ENCODE data around the gene METTL3.

METTL3 gene

GRCh38 chr14:21475767-21476522 lies 35.2 kb downstream of the METTL3 start:
- DNase-seq = no peak

DNA sequence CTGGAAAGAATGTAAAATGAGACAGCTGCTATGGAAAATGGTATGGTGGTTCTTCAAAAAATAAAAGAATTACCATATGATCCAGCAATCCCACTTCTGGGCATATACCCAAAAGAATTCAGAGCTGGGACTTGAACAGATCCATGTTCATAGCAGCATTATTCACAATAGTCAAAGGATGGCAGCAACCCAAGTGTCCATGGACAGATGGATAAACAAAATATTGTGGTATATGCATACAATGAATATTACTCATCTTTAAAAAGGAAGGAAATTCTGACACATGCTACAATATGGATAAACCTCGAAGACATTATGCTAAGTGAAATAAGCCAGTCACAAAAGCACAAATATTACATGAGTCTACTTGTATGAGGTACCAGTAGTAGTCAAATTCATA lies 43.5 kb downstream of the METTL3 start:
- DNase-seq = no peak

DNA sequence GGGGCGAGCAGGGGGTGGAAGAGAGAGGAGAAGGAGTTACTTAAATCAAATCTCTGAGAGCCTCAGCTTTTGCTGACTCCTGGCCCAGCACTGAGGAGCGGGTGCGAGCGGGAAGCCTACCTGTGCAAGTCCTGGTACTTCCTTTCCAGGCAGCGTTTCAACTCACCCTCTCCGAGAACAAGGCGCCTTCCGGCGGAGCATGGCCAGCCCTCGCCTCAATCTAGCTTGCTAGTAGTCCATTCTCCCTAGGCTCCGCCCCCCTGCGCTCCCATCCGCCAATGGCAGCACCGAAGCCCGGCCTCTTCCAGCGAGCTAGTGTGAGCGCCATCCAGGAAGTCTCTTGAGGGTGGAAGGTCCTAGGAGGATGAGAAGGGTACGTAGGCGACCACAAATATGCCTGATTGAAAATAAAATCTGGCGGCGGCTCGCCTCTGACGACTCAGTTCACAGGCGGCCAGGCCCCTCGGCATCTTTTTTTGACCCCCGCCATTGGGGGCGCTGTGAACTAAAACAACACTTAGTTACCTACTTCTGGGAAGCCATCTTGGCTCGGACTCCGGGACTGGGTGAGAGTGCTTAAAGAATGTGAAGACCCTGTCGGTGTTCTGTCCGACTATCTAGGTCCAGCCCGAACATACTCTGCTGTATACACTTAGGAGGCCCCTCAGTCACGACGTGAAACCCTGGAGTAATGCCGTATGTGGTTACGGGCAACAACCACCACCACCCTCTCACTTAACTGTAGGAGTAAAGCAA lies 55.0 kb downstream of the METTL3 start, which contains the start of gene CHD8:
TSS of gene CHD8 (minus strand) at position 212 of the 756 bp plus-strand sequence. CDS start 24,480 bp downstream, outside the sequence.
- peak; percentile 100 for DNase-seq

DNA sequence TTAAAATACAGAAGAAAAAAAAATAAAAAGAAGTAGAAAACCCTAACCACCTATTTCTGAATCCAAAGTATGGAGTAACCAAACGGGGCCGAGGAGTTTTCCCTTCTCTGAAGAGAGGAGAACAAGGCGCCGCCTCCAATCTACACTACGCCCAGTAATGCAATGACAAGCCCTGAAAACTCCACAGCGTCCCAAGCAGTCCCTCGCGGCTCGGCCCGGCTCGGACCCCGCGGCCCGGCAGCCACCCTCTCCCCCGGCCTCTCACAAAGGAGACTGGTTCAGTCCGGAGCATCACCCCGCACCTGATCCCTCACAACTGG lies 55.6 kb downstream of the METTL3 start:
- no peak for DNase-seq

- DNase-seq = peak in 1 of 2 experiments; percentile 27
These were observed 56.1 kb downstream of the METTL3 start for GRCh38 chr14:21454843-21455544.

- no peak for DNase-seq
These were observed 61.3 kb downstream of the METTL3 start for GRCh38 chr14:21449899-21450216.

Measured in NCI-H524 (cell line).